Left kidney (tissue), 2 donors: ENCODE data around the gene CERS6. TPM values are rescaled to one million over a fixed set of nuclear protein-coding genes. Genes with fewer than 3 reads are reported as not detected.
A peak's percentile ranks its signal among the peaks of the same experiment; 100 is the strongest.

ENCODE experiments used
- DNase-seq: peaks from one replicate; pipeline ENCODE4 v3.0.0-alpha.2; 2013
- polyA plus RNA-seq: library from polyadenylated mRNA; unstranded; fragments of 120-200 nt; gene quantifications from one replicate; pipeline ENCODE4 v1.2.1, GENCODE V29; 2013; ENCODE audit not compliant: insufficient read length

The CERS6 gene
- polyA plus RNA-seq, 1 donor: 51.1 TPM

DNA sequence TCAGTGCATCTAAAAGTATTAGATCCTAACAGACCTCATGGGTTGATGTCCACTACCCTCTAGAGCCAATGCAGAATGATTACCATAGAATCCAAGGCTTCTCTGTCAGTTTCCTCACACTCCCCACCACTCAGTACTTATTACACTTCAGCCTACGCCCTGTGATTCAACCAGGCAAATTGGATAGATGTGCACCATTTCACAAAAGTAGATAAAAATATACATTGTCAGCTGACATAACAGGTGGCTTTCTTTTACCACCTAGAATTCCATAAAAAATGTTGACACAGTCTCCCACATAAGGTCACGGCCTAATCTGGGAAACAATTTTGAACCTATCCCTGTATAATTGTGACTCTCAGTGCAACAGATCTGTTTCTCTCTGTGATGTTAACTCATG lies 144.9 kb downstream of the CERS6 start:
- DNase-seq: no peak

DNA sequence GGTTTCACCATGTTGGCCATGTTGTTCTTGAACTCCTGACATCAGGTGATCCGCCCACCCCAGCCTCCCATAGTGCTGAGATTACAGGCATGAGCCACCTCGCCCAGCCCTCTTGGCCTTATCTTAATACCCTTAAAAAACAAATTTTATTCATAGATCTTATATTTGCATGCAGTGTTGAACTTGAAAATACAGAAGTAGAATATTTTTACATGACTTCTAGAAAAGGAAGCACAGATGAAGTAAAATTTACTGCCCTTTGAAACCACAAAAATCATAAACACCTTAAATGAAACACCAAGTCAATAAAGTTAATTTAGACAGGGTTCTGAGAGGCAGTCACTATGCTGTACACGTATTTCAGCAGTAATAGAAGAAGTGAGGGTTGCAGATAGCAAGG lies 145.7 kb downstream of the CERS6 start:
- no peak for DNase-seq

DNA sequence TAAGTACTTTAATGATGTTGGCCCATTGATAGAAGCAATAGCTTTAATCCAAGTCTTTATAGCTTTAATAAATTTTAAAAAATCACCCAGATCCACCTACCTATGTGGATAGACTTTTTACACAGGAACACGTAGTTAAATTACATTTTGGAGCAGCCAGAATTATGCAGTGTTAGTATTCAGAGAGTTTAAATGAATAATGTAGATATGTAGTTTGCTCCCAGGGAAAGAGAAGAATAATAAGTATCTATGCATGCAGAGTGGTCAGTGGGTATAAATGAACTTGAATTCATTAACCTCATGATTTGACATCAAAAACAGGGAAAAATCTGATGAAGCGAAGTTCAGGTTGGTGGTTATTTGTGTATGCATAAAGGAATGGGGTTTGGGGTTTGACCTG lies 146.3 kb downstream of the CERS6 start:
- no peak for DNase-seq

DNA sequence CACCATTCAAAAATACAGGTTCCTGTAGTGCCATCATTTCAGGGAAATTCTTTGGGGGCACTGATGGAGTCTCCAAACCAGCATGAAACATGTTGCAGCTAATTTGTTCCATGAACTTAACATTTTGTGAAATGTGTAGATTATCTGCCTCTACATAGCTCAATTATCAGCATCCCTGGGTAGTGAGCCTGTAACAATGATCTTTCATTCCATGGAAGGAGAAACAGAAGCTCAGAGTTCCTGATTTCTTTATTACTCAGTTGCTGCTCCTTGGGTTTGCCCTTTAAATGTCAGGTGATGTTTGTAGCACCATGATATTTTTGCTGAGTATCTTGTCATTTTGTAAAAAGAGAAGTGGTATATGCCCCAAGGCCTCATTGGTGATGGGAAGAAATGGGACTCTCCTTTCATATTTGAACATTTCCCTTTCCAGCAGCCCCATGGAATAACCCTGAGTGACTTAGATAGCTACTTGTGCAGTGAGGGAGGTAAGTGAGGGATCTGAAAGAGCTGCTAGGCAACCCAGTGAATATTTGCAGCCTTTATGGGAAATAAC lies 146.9 kb downstream of the CERS6 start:
- no peak for DNase-seq

DNA sequence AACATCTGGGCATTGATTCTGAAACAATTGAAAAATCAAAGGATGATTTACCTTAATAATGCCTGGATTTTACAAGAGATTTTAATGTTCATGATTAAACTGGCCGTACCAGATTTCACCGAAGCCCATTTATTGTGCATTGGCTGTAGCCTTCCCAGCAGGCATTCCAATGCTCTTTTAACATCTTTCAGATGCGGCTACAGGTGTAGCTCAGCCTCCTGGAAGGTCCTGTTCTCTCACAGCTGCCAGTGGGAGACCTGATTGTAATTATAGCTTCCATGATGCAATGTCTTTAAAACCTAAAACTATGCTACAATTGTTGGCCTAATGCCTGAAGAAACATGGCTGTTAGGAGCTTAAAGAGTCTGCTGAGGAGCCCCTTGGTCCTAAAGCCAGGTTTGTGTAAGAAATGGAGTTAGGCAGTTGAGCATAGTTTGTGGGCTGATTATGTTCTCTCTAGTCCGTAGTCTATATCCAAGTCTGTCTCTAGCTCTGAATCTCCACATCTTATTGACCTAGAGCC lies 147.4 kb downstream of the CERS6 start:
- no peak for DNase-seq

DNA sequence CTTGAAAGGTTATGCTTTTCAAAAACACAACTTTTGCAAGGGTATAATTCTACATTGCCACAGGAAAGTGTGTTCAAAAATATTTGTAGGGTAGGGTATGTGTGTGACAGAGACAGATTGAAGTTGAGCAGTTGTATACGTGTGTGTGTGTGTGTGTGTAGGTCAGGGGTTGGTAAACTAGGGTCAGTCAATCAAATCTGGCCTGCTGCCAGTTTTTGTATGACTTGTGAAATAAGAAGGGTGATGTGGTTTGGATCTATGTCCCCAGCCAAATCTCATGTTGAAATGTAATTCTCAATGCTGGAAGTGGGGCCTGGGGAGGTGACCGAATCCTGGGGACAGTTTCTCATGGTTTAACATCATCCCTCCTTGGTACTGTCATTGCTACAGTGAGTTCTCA lies 148.2 kb downstream of the CERS6 start:
- DNase-seq: no peak

DNA sequence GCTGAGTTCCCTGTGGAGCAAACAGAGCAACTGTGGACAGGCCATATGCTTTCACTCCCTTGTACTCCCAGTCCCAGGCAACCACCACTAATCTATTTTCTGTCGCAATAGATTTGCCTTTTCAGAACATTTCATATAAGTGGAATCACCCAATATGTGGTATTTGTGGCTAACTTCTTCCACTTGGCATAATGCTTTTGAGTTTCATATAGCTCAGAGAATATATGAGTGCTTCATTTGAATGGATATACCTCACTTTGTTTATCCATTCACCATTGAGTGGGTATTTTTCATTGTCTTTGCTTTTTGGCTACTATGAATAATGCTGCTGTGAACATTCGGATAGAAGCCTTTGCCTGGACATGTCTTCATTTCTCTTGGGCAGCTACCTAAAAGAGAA lies 151.9 kb downstream of the CERS6 start:
- no peak for DNase-seq

DNA sequence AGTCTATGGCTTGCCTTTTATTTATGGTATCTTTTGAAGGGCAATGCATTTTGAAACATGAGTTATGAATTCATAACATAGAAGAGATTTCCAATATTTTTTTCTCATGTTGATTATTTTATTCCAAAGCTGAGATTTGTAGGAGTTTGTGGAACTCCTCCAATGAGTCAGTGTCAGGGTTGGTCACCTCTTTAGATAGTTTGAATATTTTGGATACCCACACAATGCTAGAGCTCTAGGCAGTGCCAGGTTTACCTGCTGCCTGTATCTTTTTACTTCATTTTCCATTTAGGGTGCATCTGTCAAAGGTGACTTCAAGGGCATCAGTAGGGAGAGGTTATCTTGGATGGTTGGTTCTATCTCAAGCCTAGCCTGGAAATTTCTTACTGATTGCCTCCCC lies 152.7 kb downstream of the CERS6 start:
- no peak for DNase-seq

DNA sequence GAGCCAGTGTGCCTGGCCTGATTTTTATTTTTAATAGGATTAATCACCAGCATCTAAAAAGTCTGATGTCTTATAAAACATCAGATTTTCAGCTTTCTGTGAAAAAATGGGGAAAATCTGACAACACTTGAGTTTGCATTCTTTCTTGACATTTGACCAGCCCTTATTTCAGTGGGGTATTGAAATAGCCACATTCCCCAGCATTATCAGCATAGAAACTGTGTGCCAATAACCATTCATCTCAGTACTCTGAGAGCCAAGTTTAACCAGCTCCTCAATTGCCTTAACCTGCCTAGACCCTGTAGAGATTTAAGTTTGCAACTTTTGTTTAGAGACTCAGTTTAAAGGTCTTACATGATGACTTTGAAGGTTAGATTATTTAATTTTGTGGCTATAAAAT lies 155.0 kb downstream of the CERS6 start:
- no peak for DNase-seq

DNA sequence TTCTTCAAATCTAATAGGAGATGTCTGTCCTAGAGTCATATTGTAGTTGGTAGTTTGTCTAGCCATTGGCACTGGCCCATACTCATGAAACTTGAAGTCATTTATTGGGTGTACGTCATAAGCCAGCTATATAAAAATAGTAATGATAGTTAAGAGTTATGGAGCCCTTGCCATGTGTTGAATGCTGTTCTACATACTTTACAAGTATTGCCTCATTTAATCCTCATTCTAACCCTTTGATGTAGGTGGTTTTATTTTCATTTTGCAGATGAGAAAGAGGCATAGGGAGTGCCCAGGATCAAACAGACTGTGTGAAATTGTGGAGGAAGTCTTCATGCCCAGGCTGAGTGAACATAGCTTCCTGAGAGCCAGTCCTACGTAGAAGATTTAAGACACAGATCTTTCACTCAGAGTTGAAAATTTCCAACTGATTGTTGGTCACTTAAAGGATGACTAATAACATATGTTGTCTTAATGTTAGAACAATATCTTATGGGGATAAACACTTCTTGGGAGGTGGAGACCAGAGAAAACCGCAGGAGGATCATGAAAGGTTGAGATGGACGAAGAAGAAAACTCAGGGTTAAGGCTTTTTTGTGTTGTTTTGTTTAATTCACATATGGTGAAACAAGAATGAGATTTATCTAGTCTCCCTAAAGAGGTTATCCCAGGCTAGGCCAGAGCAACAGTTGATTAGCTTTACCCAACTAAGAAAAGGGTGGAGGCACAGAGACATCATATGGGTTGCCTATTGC lies 156.0 kb downstream of the CERS6 start:
- DNase-seq: no peak

DNA sequence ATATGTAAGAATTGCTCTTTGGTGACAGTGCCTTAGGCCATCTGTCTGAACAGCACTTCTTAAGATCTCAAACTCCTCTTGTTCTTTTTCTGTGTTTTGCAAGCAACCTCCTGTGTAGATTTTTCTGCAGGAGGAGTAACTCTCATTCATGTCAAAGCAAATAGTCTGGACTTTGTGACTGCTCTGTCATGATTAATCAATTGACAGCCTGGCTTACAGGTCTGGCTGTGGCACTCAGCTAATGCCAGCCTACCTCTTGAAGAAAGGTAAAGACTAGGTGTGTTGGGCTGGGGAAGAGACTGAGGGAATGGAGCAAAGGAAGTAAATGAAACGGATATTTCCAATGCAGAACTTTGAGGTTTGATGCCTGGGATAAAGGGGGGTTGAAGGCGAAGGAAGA lies 156.6 kb downstream of the CERS6 start:
- DNase-seq: no peak

DNA sequence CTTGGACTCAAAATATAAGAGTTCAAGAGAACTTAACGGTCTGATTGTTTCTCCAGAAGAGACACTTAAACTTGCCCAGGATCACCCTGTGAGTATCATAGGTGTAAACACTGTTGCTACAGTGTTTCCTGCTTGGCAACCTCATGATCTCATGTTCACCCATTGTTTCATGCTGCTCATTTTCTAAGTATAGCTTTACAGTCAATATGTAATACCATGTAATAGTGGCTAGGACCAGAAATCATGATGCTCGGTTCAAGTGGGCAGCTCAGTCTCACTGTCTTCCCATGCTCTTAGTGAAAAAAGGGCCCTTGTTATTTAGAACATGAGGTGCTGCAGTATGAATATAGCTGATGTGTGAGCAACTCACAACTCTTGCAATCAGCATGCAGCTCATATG lies 157.5 kb downstream of the CERS6 start:
- no peak for DNase-seq

DNA sequence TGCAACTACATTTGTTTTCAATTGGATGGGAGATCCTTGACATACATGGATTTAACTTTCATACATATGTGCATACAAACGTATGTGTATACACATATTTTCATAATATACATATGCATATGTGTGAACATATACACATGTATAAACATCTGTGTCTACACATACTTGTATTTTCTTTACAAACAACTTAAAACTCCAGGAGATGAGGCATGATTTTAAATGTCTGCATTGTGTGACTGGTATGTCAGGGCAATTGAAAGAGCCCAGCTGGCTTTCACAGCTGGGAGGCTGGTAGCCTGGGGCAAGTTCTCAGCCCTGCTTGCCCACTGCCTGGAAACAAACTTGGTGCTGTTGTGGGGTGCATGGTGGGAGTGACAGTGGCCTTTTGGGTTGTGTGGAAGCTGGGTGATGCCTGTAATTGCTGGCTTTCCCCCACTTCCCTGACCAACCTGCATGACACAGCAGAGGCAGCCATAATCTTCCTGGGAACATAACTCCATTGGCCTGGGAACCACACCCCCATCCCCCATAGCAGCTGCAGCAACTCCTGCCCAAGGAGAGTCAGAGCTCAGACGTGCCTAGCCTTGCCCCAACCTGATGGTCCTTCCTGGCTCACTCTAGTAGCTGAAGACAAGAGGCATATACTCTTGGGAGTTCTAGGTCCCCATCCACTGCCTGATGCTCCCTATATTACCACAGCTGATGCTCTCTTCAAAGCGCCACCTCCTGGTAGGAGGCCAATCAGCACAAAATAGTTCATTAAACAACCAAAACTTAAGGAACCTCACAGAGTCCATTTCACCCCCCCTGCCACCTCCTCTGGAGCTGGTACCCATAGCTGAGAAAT lies 158.3 kb downstream of the CERS6 start:
- no peak for DNase-seq

DNA sequence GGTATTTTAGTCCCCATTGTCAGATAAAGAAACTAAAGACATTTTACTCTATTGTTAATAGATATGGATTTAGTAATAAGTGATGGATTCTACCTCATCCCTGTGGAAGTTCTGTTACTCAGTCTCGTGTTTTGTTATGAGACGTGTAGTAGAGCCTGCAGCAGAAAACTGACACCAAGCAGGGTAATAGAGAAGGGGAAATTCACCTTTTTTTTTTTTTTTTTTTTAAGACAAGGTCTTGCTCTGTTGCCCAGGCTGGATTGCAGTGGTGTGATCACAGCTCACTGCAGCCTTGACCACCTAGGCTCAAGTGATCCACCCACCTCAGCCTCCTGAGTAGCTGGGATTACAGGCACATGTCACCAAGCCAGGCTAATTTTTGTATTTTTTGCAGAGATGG lies 164.5 kb downstream of the CERS6 start:
- DNase-seq: no peak

DNA sequence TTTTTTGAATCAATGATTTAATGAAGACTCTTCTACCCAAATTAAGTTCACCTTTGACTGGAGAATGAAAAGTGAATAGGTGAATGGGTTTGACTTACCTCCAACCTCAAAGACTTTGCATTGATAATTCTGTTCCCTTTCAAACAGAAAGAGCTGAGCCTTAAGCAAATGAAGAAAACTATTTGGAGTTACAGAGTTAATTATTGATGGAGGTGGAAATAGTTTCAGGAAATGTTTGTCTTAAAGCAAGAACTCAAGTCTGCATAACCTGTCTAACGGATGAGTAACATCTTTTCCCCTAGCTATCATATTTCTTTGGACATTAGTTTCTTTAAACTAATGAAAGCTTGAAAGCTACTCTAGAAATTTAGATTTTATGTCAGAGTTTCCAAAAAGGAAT lies 166.5 kb downstream of the CERS6 start:
- no peak for DNase-seq

DNA sequence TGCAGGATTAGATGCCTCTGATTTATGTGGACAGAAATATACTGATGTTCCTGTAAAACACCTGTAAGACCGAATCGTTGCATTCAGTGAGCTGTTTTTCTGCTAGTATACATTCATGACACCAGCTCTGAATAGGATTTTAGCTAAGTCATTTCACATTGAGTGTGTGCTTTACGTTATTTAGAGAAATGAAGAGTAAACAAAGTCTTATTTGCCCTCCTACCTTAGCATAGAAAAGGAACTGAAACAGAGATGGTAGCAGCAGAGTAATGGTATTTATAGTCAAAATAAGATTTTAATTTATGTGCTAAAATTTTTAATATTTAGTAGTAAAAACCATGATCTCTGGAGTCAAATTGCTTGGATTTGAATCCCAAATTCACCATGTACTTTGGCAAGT lies 168.0 kb downstream of the CERS6 start:
- DNase-seq: no peak

DNA sequence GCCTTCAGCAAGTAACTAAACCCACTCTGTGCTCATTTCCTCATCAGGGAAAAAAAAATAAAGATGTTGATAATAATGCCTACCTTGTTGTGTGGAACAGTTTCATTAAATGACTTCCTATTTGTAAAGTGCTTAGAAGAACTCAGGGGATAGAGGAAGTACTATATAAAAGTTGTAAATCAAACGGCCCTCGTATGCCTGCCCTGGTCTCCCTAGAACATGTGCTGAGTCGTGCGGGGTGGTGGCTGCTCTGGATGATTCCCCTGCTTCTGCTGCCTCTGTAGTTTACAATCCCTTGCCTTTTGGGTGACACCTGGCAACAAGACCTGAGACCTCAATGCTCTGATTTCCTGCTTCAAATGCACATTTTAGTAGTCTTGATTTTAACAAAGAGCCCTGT lies 170.0 kb downstream of the CERS6 start:
- DNase-seq: no peak

DNA sequence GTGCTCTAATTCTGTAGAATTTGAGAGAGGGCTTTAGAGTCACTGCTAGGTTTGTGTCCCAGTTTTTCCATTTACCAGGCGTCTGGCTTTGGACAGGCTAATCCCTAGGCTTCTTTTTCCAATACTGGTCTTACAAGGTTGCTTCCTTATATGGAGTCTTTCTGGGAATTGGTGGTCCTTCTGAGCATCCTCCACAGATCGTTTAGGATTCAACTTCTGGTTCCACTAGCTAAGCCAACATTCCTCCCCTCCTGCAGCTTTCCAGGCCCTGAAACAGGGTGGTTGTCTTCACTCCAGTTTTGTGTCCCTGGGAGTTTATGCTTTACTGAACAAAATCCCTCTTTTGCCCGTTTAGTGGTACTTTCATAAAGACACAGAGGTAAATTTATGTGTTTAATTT lies 170.6 kb downstream of the CERS6 start:
- DNase-seq: no peak

DNA sequence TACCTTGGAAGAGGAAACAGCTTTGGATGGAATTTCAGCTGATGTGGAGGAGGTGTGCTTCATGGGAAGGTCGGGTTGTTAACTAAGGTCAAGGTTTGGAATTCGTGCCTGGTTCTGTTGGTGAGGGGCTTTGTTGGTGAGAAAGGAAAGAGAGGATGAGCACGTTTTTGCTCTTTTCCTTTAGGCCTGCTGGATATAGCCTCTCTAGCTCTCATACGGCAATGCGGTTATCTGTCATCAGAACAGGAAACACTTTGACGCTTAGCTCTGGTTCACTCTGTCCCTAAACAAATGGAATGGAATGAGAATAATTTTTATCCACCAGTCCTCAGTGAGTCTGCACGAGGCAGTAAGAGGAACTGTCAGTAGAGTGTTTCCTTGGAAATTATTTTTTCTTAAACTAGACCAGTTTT lies 176.6 kb downstream of the CERS6 start:
- peak; percentile 57 for DNase-seq

DNA sequence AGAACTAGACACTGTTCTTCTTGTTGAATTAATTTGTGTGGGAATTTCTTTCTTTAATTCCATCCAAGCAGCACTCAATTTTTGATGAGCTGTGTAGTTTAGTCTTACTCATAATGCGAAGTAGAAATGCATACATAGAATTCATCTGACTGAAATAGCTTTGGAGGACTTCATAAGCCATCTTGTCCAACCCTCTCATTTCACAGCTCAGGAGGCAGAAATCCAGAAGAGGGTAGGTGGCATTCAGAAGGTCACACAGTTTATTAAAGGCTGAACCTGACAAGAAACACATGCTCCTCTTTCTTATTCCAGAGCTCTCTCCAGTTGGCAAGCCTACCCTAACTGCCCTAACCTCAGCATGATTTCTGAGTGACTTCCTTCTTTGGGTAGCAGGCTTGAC lies 177.1 kb downstream of the CERS6 start:
- no peak for DNase-seq

DNA sequence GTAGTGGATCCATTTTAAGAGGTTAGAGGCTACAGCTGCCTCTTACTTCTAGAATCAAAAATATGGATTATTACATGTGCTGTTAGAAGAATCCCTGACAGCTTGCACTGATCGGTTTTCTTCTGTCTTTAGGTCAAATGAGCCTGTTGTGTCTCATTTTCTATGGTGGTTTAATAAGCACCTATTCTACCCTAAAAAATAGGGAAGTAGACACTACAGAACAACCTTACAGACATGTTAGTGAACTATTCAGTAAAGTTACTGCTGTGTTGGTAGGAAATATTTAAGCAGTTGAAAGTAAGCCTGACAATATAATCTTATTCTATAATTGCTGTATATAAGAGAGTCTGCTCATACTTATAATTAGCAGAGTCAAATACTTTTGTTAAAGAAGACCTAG lies 177.8 kb downstream of the CERS6 start:
- DNase-seq: no peak

DNA sequence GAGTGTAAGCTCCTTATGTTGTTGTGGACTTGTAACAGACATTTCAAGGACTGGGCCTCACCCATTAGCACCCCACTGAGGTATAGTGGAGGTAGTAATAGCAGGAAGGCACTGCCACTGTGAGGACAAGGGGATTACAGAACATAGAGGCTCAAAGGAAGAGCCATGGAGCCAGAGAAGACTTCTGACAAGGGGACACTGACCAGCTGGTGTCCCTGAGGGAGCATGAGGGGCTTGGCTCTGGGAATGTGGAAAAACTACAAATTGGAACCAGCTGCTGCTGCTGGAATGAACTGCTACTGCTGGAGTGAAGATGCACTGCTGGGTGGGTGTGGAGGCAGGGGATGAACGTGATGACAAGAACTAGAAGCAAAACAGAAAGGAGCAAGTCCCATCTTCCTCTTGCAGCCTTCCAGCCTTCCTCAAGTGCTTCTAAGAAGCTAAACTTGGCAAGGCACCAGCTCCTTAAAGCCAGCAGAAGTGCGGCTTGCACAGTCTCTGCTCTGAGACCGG lies 179.0 kb downstream of the CERS6 start:
- DNase-seq: peak; percentile 71

DNA sequence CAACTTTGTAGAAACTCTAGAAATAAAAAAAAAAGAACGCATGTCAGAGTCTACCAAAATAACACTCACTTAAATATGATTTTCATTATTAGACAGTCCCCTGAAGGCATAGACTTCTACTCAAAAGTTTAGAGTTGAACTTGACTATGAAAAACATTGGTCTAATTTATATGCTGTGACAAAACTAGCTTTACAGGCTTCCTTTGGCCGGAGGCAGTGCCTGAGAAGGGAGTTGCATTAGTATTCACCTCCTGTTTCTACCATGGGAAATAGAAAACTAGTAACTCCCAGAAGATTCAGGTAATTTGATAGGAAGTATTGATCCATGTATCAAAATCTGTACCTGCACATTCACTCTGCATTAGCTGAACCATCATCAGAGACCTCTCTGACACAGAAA lies 182.9 kb downstream of the CERS6 start:
- DNase-seq: peak; percentile 53
